GM19035 (cell line): ENCODE results near the gene ZACN.

ENCODE experiments used
- ATAC-seq: cut with Tn5 transposase; IDR thresholded peaks from one replicate; pipeline ENCODE4 v1.9.1; 2021; ENCODE audit not compliant: unreplicated experiment

ZACN gene

DNA sequence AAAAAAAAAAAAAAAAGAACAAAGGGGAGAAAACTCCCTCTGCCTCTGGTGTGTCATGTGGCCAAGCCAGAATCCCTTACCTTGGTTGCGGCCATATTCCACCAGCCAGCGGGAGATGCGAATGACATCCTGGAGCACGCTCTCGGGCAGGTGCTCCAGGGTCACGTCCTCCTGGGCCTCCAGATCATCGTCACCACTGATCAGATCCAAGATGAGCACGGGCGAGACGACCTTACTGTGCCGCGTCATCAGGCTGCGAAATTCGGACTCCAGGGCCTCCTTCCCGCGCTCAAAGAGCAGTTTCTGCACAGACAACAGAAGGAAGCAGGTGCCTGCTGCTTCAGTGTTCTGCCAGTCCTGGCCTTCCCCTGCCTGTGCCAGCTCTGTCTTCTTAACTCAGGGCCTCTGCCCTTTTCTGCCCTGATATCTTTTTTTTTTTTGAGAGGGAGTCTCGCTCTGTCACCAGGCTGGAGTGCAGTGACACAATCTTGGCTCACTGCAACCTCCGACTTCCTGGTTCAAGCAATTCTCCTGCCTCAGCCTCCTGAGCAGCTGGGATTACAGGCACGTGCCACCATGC lies 18.8 kb downstream of the ZACN start:
- ATAC-seq: no peak

DNA sequence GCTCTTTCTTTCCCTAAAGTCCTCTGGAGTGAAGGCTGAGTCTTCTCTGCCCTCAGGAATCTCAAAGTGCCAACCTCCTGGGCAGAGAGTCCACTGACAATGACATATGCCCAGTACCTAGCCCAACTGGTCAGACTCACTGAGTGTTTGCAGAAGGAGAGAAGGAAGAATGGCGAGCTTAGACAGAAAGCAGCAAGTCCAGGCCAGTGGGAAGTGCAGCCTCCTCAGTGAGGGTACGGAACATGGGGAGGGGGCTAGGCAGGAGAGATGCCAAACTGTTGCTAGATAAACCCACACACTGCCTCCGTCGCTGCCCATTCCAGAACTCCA lies 23.9 kb downstream of the ZACN start:
- ATAC-seq: no peak

DNA sequence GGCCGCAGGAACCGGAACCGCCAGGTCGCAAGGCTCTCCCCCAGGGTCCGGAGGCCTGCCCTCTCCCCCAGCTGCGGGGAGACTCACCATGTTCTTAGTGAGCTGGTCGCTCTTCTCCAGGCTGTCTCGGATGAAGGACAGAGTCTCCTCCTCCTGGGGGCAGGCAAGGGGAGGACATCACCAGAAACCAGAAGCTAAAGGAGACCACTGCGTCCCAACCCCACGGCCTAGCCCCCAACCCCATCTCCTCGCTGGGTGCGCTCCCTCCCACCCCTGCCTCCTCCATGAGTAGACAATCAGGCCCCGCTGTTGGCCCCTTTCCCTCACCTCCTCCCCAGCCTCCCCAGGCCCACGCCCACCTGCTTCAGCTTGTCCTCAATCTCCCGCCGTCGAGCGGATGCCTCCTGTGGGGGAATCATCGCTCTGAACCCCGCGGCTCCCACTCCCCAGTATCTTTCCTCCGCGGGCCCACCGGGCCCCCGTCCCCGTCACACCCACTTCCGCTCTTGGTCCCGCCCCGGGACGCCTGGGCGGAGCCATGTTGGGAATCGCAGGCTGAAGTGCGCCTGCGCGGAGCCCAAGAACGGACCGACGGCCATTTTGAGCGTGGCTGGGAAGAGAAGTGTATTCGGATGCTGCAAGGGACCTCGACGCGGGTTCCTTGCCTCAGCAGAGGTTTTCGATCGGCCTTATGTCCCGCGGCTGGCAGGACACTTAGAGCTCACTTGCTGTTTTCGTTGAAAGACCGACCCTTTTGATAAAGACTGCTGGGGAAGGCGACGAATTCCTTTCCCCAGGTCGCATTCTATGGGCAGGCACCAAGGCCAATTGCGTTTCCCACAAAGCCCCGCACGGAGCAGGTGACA lies 24.5 kb downstream of the ZACN start, which contains the start of gene EXOC7:
EXOC7 (minus strand) TSS at position 514 of the 866 bp plus-strand sequence; CDS start at position 419, 95 bp downstream.
- peak; percentile 90 for ATAC-seq

DNA sequence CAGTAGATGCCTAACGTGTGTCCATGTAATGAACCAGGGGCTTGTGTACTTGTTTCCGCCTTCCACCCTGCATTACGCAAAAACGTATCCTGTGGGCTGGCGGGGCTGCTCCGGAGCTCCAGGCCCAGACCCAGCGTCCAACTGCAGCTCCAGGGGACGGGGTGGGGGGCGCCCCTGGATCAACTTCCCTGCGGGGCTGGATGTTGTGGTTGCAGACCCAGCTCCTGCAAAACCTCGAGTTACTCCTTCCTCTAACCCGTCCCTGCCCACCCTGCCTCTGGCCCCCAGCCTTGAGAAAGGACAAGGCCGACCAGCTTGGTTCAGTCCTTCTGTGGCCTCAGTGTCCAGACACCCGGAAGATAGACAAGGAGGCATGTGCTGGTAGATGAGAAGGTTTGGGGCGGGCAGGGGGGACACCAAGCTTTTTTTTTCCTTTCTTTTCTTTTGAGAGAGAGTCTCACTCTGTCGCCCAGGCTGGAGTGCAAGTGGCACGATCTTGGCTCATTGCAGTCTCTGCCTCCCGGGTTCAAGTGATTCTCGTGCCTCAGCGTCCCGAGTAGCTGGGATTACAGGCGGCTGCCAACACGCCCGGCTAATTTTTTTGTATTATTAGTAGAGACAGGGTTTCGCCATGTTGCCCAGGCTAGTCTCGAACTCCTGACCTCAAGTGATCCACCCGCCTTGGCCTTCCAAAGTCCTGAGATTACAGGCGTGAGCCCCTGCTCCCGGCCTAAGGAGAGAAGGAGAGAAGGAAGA lies 25.3 kb downstream of the ZACN start:
- no peak for ATAC-seq

DNA sequence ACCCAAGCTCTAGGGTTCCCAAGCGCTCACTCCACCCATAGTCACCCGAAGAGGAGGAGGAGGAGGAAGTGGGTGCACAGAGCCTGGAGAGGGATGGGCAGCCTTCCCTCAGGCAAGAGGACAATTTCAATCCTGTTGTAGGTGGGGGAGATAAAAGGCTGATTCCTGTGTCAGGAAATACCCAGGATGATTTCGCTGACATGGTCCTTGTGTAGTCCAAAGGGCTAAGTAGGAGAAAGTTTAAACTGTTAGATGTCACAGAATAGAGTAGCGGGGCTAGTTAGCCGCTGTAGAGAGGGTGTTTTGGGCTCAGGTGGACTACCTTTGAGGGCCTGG lies 25.9 kb downstream of the ZACN start:
- no peak for ATAC-seq

DNA sequence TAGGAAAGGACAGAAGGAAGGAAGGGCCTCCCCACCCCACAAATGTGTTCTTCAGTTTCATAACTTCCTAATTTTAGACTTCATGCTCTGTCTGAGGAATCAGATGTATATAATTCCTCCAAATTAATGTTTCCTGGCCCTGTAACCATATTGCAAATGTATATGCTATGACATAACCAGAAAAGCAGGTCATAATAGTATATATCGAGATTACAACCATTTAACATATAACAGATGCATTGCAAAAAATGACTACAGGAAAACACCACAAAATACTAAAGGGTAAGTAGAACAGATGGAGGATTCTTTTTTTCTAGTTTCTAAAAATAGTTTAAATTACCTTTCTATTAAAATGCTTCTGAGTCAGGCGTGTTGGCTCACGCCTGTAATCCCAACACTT lies 27.7 kb downstream of the ZACN start:
- no peak for ATAC-seq

DNA sequence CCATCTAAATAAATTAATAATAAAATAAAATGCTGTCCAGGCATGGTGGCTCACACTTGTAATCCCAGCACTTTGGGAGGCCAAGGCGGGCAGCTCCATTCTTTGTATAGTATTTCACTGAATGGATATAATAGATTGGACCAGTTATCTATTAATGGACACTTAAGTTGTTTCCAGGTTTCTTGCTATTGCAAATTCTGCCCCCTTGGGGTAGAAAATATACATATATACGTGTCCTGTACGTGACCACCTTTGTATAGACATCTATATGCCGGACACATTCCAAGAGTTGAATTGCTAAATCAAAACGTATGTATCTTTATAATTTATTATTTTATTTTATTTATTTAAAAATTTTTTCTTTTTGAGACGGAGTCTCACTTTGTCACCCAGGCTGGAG lies 28.5 kb downstream of the ZACN start:
- ATAC-seq: no peak

DNA sequence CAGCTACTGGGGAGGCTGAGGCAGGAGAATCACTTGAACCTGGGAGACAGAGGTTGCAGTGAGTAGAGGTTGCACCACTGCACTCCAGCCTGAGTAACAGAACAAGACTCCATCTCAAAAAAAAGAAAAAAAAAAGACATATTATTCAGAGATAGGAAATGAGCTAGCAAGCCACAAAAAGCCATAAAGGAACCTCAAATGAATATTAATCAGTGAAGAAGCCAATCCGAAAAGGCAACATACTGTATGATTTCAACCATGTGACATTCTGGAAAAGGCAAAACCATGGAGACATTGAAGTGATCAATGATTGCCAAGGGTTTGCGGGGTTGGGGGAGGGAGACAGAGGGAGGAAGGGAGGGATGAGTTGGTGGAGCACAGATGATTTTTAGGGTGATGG lies 33.0 kb downstream of the ZACN start:
- ATAC-seq: no peak

DNA sequence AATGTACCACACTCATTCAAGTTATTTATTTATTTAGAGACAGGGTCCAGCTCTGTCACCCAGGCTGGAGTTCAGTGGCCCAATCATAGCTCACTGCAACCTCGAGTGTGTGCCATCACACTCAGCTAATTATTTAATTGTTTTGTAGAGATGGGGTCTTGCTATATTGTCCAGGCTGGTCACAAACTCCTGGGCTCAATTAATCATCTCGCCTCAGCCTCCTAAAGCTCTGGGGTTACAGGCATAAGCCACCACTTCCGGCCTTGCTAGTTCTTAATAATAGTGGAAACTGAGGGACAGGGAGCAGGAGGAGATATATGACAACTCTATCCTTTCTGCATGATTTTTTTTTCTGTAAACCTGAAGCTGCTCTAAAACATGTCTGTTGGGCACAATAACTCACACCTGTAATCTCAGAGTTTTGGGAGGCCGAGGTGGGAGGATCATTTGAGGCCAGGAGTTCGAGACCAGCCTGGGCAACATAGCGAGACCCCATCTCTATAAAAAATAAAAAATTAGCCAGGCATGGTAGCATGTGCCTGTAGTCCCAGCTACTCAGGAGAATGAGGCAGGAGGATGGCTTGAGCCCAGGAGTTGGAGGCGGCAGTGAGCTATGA lies 36.3 kb downstream of the ZACN start:
- ATAC-seq: no peak

DNA sequence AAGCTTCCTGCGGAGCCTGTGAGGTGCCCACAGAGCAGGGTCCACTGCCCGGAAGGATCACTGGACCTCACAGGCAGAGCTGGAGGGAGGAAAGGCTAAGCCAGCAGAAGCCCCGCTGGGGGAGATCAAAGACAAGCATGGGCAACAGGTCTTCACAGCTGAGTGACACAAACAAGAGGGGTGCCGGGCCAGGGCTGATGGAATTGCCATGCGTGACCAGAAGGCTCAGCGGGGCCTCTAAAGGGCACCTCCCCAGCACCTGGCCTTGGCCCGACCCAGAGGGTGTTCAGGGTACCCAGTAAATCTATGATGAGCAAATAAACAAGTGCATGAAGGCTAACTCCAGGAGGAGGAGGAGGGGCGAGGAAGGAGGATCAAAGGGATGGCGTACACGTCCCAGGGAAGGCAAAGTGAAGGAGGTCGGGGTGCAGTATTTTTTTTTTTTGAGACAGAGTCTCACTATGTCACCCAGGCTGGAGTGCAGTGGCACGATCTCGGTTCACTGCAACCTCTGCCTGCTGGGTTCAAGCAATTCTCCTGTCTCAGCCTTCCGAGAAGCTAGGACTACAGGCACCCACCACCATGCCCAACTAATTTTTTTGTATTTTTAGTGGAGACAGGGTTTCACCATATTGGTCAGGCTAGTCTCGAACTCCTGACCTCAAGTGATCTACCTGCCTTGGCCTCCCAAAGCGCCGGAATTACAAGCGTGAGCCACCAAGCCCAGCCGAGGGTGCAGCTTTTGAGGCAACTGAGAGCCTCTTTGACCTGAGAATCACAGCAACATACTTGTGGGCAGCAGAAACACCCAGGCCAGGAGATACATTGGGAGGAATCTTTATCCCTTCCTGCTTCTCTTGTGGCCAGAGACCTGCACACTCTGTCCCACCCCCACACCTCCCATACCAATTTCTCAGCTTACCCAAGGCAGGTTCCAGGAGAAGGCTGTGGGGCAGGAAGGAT lies 40.7 kb downstream of the ZACN start:
- ATAC-seq: no peak

DNA sequence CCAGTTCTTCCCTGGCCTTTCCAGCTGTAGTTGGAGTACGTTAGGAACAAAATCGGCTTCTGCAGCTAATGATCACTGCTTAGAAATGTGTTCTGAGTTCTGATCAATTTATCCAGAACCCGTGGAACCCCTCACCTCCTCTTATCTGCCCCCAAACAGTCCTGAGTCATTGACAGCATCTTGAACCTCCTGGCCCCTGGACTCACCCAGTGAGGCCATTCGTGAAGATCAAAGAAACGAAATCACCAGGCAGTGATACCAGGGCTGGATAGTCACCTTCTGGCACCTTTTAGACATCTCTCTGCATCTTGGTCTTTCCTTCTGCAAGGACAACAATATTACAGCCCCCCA lies 41.7 kb downstream of the ZACN start:
- no peak for ATAC-seq

DNA sequence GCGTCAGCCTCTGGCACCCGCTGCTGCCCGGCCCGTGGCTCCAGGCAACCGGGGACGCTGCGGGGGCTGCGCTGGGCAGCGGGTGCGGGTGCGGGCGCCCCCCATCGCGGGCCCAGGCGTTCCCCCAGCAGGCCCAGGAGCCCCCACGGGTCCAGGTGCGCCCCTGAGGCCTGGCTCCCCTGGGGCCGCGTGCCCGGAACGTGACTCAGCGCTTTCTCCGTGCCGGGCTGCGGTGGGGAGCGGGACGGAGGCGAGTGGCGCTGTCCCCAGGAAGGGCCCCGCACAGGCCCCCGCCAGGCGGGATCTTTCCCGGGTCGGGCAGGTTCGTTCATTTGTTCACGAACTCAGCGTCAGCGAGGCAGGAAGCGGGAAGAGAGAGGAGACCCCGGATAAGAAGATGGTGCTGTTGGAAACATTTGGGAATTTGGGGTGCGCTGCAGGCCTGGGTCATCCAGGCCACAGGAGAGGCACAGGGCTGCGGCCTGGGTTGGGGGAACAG lies 43.0 kb downstream of the ZACN start:
- ATAC-seq: no peak

DNA sequence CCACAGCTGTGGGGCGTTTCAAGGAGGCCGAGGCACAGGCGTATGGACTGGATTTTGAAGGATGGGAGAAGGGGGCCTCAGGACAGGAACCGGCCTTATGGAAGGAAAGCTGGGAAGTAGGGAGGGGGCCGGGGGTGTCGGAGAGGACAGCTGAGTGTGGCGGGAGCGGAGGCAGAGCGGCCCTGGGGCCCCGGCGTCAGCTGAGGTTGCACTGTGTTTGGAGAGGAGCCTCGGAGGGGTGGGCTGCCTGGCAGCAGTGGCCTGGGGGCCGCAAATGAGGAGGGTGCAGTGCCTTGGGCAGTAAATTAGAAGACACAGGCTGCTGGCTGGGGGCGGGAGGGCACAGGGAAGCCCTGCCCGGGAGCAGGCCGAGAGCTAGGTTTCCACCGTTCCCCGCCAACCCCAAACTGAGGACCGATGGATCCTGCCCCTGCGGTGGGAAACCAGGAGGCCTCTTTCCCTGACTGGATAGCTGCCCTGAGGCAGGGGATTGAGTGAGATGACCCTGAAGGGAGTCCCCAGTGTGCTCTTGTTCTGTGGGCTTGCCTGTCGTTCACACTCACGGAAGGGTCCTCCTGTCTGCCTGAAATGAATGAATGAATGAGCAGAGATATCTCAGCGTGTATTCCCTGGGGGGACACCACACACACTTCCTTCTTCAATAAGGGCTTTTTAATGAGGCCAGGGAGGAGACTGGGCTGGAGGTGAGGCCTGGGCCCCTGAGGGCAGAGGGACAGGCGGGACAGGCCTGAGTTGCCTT lies 43.6 kb downstream of the ZACN start:
- no peak for ATAC-seq

DNA sequence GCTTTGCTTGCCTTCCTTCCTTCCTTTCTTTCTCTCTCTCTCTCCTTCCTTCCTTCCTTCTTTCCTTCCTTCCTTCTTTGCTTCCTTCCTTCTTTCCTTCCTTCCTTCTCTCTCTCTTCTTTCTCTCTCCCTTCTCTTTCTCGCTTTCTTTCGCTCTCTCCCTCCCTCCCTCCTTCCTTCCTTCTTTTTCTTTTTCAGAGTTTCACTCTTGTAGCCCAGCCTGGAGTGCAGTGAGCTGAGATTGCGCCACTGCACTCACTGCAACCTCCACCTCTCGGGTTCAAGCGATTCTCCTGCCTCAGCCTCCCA lies 44.2 kb downstream of the ZACN start:
- no peak for ATAC-seq

DNA sequence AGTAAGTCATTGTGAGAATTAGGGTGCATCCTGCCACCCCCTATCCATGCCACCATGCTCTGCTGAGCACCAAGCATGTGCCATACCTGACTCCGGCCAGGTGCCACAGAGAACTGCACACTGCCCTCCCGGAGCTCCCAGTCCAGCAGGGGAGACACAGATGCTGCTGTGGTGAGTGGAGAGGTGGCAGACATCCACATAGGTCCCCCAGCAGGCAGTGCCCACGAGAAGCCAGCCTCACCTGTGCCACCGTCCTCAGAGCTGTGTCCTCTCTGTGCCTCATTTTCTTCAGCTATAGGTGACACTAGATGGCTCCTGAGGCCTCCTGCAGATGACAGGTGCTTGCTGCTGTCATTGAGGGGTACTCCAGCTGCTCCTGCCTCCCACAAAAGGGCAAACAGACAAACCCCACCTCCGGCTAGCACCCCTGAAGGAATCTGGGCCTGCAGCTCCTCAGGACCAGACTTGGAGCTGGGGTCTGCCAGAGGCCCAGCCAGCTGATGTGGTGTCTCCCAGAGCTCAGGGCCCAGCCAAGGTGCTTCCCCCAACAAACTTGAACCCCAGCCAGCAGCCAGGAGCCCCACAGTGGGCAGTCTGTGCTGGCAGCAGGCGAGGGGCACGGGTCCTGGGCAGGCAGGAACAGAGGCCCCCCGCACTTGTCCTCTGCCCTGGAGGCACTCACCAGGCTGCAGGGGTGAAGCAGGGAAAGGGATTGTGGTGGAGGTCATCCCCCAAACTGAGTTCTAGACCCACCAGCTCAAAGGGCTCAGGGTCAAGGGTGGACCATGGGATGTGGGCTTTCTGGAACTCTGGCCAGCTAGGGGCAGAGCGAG lies 45.0 kb downstream of the ZACN start:
- no peak for ATAC-seq

DNA sequence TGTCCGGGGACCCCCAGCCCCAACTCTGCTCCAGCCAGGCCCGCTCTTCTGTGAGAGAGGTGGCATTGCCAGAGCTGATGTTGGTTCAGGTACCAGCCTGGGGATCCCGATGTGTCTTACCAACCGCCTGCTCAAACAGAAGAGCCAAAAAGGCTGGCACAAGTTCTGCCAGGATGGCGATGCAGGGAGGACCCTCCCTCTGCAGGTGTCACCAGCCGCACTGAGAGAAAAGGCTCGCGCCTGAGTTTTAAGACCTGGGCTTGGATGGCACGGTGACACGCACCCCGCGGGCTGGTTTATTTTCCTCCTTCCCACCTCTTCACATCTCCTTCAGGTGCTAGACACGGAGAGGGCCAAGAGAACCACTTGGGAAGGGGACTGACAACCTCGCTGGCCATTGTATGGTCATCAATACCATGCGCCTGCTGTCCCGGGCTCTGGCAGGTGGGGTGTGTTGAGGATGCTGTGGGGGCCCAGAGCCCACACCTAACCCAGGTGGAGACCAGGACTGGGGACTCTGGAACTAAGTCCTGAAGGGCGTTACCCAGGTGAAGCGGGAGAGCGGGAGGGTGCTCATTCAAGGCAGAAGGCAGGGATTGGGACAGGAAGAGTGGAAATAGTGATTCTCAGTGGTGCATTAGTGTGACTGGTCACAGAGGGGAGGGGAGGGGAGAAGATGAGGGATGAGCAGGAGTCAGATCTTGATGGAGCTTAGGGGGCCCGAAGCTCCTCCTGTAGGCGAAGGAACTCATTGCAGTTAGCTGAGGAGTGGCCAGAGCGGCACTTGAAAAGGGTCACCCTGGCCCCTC lies 45.8 kb downstream of the ZACN start:
- no peak for ATAC-seq

DNA sequence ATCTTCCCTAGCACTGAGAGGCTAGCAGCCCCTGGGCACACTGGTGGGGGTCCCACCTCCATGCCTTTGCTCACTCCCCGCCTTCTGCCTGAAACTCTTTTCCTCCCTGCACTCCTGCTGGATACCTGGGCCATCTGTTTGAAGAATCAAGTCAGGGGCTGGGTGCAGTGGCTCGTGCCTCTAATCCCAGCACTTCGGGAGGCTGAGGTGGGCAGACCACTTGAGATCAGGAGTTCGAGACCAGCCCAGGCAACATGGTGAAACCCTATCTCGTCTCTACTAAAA lies 46.4 kb downstream of the ZACN start:
- no peak for ATAC-seq

DNA sequence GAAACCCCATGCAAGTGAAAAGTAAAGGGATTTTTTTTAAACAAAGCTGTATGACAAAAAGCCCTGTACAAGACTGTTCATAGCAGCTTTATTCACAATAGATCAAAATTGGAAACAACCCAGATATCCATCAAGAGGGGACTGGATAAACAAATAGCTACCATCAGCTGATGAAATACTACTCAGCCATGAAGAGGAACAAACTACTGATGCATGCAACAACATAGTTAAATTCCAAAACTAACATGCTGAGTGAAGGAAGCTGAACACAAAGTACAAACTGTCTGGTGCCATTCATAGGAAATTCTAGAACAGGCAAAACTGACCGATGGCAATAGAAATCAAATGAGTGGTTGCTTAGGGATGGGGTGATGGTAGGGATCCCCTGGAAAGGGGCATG lies 46.9 kb downstream of the ZACN start:
- ATAC-seq: no peak

DNA sequence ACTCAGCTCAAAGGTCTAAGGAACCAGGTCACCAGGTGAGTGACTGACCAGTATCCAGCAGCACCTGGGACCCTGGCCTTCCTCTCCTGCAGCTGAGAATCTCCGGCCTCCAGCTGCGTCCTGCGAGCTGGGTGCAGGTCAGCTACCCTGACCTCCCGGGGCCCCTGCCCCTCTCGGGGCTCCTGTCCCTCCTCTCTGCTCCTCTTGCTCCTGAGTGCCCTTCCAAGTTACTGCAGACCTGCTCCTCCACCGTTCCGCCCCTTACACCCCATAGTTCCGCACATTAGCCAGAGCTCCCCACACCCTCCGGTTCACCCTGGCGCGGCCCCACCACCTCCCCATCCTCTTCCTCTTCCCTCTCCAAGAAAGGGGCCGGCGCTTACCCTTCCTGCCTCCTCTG lies 51.5 kb downstream of the ZACN start:
- no peak for ATAC-seq
